Activated naive CD4-positive, alpha-beta T cell treated with anti-CD3 and anti-CD28 coated beads, Interleukin-2, amount 50 U/mL, for 72 hours (primary cell): ENCODE measurements around the gene RBM10. TPM values are rescaled to one million over a fixed set of nuclear protein-coding genes. Genes with fewer than 3 reads are reported as not detected.
"Not testable (repeated sequence)": the region's sequence is repeated elsewhere in the genome, so short reads cannot be mapped to it uniquely, and the experiment has no call there.

Source experiments
- ATAC-seq, 2 donors: fragments of 150-1000 bp; cut with Tn5 transposase; 2 replicates each; pipeline ENCODE4 v1.10.0; 2021; ENCODE audit warnings: mild to moderate bottlenecking in 2 of 2, moderate library complexity in 2 of 2
- DNase-seq, 2 donors: peaks; one replicate each; pipeline ENCODE4 v3.0.0; 2021 to 2022; ENCODE audit warnings: low spot score in 2 of 2
- H3K27ac Mint-ChIP-seq, 2 donors: one replicate each; pipeline ENCODE4 v1.8.0; 2022; ENCODE audit warnings: mild to moderate bottlenecking in 2 of 2, mixed read lengths in 2 of 2
- H3K36me3 Mint-ChIP-seq, 2 donors: one replicate each; pipeline ENCODE4 v1.8.0; 2022; ENCODE audit warnings: mixed read lengths in 2 of 2
- H3K9me3 Mint-ChIP-seq, 2 donors: one replicate each; pipeline ENCODE4 v1.8.0; 2022; ENCODE audit warnings: mixed read lengths in 2 of 2
- total RNA-seq, 2 donors: library from RNA; stranded (reverse); gene quantifications; one replicate each; pipeline ENCODE4 v1.2.3, GENCODE V29; 2022

RBM10 gene
- 10 to 100 TPM; 54.7 to 61.3 TPM for total RNA-seq

GRCh38 chrX:47144626-47145394 is at the start of gene RBM10, which contains the start of gene NDUFB11:
TSS of gene RBM10 (plus strand) at chrX:47145221. CDS start at chrX:47147482, 2,261 bp downstream.
TSS of gene NDUFB11 (minus strand) at chrX:47144702. CDS start at chrX:47144679, 23 bp downstream.
- H3K9me3 Mint-ChIP-seq: no peaks in the 10 kb centered on the region
- ATAC-seq: peak; percentile 91 to 96
- H3K36me3 Mint-ChIP-seq: peaks cover 21 to 23% of the 10 kb centered on the region in 2 donors
- peak; percentile 85 to 93 for DNase-seq
- H3K27ac Mint-ChIP-seq: peak within 1 kb of the TSS; percentile 97 to 100

- Mint-ChIP-seq H3K36me3 (no peaks in the 10 kb centered on the region), H3K27ac (no peak overlapping the region), H3K9me3 (no peaks in the 10 kb centered on the region)
- DNase-seq (no peak), ATAC-seq (no peak)
These were observed 48.0 kb upstream of the RBM10 start for GRCh38 chrX:47097018-47097417.

- H3K9me3 Mint-ChIP-seq: no peaks in the 10 kb centered on the region
- H3K27ac Mint-ChIP-seq: no peak overlapping the region
- DNase-seq (no peak), ATAC-seq (no peak)
- no peaks in the 10 kb centered on the region for H3K36me3 Mint-ChIP-seq
These were observed 46.5 kb upstream of the RBM10 start for GRCh38 chrX:47098338-47099094.

- H3K9me3 Mint-ChIP-seq: no peaks in the 10 kb centered on the region
- DNase-seq: no peak
- ATAC-seq: no peak
- no peaks in the 10 kb centered on the region for H3K36me3 Mint-ChIP-seq
- no peak overlapping the region for H3K27ac Mint-ChIP-seq
These were observed 43.8 kb upstream of the RBM10 start for GRCh38 chrX:47101206-47101605.

GRCh38 chrX:47110936-47111615 is 33.9 kb upstream of the RBM10 start:
- H3K27ac Mint-ChIP-seq, H3K9me3 Mint-ChIP-seq, ATAC-seq, DNase-seq, H3K36me3 Mint-ChIP-seq: not testable (repeated sequence)

- DNase-seq: no peak
- H3K9me3 Mint-ChIP-seq: no peaks in the 10 kb centered on the region
- no peak for ATAC-seq
- no peaks in the 10 kb centered on the region for H3K36me3 Mint-ChIP-seq
- no peak overlapping the region for H3K27ac Mint-ChIP-seq
These were observed 32.6 kb upstream of the RBM10 start for GRCh38 chrX:47112316-47112954.

- not testable (repeated sequence) for ATAC-seq, H3K36me3 Mint-ChIP-seq, DNase-seq
These were observed 28.4 kb upstream of the RBM10 start for GRCh38 chrX:47116551-47117110.

GRCh38 chrX:47124466-47124865 is 20.6 kb upstream of the RBM10 start:
- ATAC-seq, H3K27ac Mint-ChIP-seq, DNase-seq, H3K9me3 Mint-ChIP-seq, H3K36me3 Mint-ChIP-seq: not testable (repeated sequence)

More at GRCh38 chrX:47116551-47117110, 28.4 kb upstream of the RBM10 start:
- not testable (repeated sequence) for H3K27ac Mint-ChIP-seq, H3K9me3 Mint-ChIP-seq

GRCh38 chrX:47129157-47129898 is 15.7 kb upstream of the RBM10 start:
- Mint-ChIP-seq H3K9me3 (no peaks in the 10 kb centered on the region), H3K36me3 (no peaks in the 10 kb centered on the region), H3K27ac (peak overlapping the region; percentile 93 to 98)
- peak; percentile 99 for ATAC-seq
- peak; percentile 86 to 92 for DNase-seq

- ATAC-seq: no peak
- Mint-ChIP-seq H3K27ac (peak overlapping the region in 1 of 2 donors; percentile 93), H3K9me3 (no peaks in the 10 kb centered on the region), H3K36me3 (no peaks in the 10 kb centered on the region)
- DNase-seq: no peak
These were observed 15.1 kb upstream of the RBM10 start for GRCh38 chrX:47129899-47130358.

GRCh38 chrX:47133493-47133892 is 11.5 kb upstream of the RBM10 start:
- DNase-seq: no peak
- no peaks in the 10 kb centered on the region for H3K9me3 Mint-ChIP-seq
- no peak overlapping the region for H3K27ac Mint-ChIP-seq
- ATAC-seq: no peak
- no peaks in the 10 kb centered on the region for H3K36me3 Mint-ChIP-seq

- H3K9me3 Mint-ChIP-seq, H3K36me3 Mint-ChIP-seq, H3K27ac Mint-ChIP-seq, ATAC-seq, DNase-seq: not testable (repeated sequence)
These were observed 9.4 kb upstream of the RBM10 start for GRCh38 chrX:47135650-47136049.

- H3K9me3 Mint-ChIP-seq: no peaks in the 10 kb centered on the region
- ATAC-seq (no peak), DNase-seq (no peak)
- H3K36me3 Mint-ChIP-seq: no peaks in the 10 kb centered on the region
- no peak overlapping the region for H3K27ac Mint-ChIP-seq
These were observed 6.8 kb upstream of the RBM10 start for GRCh38 chrX:47138171-47138570.

- DNase-seq: no peak
- no peaks in the 10 kb centered on the region for H3K9me3 Mint-ChIP-seq
- no peak for ATAC-seq
- peaks cover 21 to 23% of the 10 kb centered on the region in 2 donors for H3K36me3 Mint-ChIP-seq
- peak overlapping the region; percentile 44 to 97 for H3K27ac Mint-ChIP-seq
These were observed 961 bp upstream of the RBM10 start for GRCh38 chrX:47143894-47144625.
